Activated T-cell treated with anti-CD3 and anti-CD28 coated beads for 48 hours (primary cell): ENCODE measurements around the gene NDUFV2.
"Not testable (repeated sequence)": the region's sequence is repeated elsewhere in the genome, so short reads cannot be mapped to it uniquely, and the experiment has no call there.

ENCODE experiments used
- DNase-seq: peaks from one replicate; pipeline ENCODE4 v3.0.0-alpha.2; 2020; ENCODE audit warnings: low read depth

The NDUFV2 gene

DNA sequence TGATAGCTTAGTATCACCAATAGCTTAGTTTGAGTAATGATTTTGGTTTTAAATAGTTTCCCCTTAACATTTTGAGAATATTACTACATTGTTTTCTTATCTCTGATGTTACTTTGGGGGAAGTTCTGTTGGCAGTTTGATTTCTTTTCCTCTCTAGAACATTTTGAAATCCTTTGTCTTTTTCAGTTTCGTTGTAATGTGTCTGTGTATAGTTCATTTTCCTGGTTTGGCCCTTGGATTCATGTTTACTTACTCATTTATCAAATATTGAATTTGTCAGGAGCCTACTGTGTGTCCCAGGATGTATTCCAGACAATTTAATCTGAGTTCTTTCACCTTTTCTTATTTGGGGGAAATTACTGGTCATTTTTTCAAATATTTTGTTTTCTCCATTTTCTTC, 50.8 kb downstream of the NDUFV2 start:
- no peak for DNase-seq

DNA sequence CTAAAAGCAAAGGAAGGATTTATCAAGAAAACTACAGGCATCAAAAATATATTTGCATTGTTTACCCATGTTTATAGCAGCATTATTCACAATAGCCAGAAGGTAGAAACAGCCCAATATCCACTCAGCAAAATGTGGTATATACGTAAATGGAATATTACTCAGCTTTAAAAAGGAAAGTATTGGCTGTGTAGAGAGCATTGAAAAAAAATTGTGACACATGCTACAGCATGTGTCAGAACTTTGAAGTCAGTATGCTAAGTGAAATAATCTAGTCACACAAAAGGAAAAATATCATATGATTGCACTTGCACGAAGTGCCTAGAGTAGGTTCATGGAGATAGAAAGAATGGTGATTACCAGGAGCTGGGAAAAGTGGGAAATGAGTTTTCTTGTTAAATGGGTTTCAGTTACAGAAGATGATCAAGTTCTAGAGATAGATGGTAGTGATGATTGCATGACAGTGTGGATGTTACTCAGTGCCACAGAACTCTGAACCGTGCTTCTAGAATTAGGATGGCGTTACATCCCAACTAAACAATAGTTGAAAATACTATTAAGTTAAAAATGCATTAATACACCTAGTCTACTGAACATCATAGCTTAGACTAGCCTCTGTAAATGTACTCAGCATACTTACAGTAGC, 54.2 kb downstream of the NDUFV2 start:
- DNase-seq: no peak

DNA sequence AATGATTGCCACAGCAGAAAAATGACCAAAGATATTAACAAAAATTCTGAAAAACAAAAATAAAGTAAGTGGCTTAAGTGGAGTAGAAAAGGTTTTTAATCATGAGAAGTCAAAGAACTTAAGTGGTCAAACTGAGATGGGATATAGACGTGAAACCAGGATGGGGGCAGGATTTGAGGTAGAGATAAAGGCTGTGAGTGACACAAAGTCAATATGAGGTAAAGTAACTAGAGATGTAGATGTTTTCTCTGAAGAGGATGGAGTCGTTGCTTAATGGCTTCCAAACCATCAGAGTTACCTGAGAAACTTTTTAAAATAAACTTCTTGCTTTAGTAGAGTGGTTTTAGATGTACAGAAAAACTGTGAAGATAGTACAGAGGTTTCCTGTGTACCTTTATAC, 55.3 kb downstream of the NDUFV2 start:
- no peak for DNase-seq

DNA sequence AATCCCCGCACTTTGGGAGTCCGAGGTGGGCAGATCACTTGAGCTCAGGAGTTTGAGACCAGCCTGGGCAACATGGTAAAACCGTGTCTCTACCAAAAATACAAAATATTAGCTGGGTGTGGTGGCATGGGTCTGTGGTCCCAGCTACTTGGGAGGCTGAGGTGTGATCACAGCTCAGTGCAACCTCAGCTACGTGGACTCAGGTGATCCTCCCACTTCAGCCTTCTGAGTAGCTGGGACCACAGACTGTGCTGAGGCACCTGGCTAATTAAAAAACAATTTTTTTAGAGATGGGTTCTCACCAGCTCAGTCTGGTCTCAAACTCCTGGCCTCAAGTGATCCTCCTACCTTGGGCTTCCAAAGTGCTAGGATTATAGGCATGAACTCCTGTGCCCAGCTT, 57.5 kb downstream of the NDUFV2 start:
- no peak for DNase-seq

DNA sequence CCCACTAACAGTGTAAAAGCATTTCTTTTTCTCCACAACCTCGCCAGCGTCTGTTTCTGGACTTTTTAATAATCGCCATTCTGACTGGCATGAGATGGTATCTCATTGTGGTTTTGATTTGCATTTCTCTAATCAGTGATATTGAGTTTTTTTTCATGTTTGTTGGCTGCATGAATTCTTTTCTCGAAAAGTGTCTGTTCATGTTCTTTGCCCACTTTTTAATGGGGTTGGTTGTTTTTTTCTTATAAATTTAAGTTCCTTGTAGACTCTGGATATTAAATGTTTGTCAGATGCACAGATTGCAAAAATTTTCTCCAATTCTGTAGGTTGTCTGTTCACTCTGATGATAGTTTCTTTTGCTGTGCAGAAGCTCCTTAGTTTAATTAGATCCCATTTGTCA, 60.2 kb downstream of the NDUFV2 start:
- DNase-seq: not testable (repeated sequence)

DNA sequence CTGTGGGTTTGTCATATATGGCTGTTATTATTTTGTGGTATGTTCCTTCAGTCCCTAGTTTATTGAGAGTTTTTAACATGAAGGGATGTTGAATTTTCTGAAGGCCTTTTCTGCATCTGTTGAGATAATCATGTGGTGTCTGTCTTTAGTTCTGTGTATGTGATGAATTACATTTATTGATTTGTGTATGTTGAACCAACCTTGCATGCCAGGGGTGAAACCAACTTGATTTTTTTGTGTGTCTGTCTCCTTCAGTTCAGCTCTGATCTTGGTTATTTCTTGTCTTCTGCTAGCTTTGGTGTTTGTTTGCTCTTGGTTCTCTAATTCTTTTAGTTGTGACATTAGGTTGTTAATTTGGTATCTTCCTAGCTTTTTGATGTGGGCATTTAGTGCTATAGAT, 61.6 kb downstream of the NDUFV2 start:
- not testable (repeated sequence) for DNase-seq

DNA sequence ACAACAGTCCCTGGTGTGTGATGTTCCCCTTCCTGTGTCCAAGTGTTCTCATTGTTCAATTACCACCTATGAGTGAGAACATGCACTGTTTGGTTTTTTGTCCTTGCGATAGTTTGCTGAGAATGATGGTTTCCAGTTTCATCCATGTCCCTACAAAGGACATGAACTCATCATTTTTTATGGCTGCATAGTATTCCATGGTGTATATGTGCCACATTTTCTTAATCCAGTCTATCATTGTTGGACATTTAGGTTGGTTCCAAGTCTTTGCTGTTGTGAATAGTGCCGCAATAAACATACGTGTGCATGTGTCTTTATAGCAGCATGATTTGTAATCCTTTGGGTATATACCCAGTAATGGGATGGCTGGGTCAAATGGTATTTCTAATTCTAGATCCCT, 63.4 kb downstream of the NDUFV2 start:
- DNase-seq: not testable (repeated sequence)

DNA sequence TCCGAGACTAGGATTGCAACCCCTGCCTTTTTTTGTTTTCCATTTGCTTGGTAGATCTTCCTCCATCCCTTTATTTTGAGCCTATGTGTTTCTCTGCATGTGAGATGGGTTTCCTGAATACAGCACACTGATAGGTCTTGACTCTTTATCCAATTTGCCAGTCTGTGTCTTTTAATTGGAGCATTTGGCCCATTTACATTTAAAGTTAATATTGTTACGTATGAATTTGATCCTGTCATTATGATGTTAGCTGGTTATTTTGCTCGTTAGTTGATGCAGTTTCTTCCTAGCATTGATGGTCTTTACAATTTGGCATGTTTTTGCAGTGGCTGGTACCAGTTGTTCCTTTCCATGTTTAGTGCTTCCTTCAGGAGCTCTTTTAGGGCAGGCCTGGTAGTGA, 67.0 kb downstream of the NDUFV2 start:
- not testable (repeated sequence) for DNase-seq

DNA sequence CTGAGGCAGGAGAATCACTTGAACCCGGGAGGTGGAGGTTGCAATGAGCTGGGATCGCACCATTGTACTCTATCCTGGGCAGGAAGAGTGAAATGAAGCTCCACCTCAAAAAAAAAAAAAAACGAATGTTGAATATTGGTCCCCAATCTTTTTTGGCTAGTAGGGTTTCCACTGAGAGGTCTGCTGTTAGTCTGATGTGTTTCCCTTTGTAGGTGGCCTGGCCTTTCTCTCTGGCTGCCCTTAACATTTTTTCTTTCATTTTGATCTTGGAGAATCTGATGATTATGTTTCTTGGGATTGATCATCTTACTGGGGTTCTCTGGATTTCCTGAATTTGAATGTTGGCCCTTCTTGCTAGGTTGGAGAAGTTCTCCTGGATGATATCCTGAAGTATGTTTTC, 69.4 kb downstream of the NDUFV2 start:
- not testable (repeated sequence) for DNase-seq

DNA sequence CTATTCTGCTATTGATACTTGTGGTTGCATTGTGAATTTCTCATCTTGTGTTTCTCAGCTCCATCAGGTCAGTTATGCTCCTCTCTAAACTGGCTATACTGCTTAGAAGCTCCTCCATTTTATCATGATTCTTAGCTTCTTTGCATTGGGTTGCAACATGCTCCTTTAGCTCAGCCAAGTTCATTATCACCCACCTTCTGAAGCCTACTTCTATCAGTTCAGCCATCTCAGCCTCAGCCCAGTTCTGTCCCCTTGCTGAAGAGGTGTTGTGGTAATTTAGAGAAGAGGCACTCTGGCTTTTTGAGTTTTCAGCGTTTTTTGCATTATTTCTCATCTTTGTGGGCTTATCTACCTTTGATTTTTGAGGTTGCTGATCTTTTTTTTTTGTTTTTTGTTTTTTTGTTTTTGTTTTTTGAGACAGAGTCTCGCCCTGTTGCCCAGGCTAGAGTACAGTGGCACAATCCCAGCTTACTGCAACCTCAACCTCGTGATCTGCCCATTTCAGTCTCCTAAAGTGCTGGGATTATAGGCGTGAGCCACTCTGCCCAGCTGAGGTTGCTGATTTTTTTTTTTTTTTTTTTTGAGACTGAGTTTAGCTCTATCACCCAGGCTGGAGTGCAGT, 70.1 kb downstream of the NDUFV2 start:
- no peak for DNase-seq

DNA sequence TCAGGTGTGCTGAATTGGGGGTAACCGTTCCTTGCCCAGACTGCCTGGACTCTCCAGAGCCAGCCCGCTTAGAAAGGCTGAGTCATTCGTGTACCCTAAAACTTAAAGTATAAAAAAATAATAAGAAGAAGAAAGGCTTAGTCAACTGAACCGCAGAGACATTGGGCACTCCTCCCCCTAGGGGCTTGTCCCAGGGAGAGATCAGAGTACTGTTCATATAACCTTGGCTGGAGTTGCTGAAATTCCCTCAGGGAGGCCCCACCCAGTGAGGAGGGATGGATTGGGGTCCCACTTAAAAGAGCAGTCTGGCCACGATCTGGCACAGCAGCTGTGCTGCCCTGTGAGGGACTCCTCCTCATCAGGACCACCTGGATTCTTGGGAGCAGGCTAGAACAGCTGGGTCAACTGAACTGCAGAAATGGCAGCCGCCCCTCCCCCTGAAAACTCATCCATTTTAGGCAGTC, 71.3 kb downstream of the NDUFV2 start:
- no peak for DNase-seq

DNA sequence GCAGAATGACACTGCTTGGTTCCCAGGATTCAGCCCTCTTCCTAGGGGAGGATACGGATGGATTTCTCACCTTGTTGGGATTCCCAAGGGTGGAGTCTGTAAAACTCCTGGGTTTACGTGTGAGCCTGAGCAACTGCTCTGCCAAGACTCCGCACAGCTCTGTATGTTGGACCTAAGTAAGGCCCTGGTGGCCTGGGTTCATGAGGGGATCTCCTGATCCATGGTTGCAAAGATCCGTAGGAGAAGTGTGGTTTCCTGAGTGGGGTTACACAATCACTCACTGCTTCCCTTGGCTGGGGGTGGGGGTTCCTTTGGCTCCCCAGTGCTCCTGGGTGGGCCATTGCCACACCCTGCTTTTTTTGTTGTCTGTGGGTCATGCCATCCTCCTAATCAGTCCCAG, 71.8 kb downstream of the NDUFV2 start:
- DNase-seq: no peak

DNA sequence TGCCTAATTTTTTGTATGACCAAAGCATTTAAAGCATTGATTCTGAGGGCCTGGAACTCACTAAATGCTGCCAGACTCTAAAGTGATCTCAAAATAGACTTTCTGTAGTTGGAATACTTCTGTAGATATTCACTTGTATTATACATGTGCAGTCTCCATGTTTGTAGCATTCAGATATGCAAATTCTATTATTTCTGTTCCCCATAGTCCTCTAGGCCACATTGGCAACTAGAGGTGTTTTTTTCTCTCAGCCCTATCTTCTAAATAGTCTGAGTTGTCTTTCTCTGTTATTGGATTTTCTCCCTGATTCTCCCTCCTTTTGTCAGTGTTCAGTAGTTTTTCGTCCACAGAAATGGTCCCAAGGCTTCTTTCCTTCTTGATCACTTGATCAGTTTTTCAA, 72.6 kb downstream of the NDUFV2 start:
- DNase-seq: no peak

DNA sequence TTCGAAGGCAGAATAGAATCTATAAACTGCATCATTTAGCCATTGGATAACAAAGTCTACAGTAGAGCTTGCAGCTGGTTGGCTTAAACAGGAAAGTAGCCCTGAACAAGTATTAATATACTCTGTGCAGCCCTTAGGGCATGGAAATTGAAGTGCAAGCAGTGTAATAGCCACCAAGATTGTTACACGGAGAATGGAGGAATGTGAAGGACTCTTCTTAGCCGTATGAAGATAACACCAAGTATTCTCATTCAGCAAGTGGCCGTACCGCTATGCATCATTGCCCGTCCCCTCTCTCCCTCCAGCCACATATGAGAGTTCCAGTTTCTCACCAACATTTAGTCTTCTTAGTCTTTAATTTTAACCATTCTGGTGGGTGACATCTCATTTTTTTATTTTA, 74.5 kb downstream of the NDUFV2 start:
- DNase-seq: no peak

DNA sequence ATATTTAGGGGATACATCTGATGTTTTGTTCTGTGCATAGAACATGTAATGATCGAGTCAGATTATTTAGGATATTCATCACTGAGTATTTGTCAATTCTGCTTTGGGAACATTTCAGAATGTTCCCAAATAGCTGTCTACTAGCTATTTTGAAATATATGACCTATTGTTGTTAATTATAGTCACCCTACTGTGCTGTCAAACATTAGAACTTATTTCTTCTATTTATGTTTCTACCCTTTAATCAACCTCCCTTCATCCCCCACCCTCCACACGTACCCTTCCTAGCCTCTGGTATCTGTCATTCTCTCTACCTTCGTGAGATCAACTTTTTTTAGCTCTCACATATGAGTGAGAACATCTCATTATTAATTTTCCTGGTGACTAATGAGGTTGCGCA, 75.0 kb downstream of the NDUFV2 start:
- DNase-seq: no peak

DNA sequence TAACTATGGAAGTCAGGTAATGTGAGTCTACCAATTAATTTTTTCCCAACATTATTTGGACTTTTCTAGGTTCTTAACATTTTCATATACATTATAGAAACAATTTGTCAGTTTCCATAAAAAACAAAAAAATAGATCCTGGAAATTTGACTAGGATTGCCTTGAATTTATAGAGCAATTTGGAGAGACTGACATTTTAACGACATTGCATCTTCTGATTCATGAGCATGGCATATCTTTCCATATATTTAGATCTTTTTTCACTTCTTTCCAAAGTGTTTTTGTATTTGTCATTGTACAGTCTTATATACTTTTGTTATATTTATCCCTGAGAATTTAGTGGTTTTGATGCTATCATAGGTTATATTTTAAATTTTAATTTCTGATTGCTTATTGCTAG, 76.1 kb downstream of the NDUFV2 start:
- no peak for DNase-seq

DNA sequence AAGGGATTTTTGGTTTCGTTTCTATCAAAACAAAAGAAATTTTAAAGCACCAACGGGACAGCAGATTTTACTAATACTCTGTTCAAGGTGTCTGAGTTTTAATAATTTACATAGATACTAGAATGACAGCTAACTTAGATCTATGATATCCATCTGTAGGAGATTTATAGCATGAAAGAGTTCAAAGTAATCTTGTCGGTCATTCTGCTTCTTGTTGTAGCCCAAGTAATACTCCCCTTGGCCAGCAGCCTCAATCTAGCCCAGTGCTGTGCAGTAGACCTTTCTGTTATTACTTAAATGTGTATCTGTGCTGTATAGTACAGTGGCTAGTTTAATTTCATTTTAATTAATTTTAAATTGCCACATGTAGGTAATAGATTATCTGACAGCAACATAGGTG, 78.8 kb downstream of the NDUFV2 start:
- no peak for DNase-seq

DNA sequence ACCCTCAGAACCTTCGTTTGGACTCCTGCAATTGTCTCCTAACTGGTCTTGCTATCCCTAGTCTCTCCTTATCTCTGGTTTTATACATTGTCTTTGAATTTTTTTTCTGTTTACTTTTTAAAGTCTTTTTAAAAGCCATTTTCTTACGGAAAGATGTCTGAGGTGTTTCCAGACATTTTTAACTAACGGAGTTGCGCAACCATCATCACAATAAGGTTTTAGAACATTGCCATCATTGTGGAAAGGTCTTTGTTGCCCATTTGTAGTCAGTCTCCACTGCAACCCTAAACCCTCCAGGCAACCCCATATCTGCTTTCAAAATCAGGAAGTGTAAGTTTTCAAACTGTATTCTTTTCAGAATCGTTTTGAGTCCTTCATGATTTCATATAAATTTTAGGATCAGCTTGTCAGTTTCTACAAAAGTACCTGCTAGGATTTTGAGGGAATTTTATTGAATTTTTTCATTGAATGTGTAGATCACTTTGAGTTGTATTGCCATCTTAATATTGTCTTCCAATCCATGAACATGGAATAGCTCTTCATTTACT, 80.4 kb downstream of the NDUFV2 start:
- DNase-seq: no peak
